BLaER1 treated with 17β-estradiol and CSF1 and Interleukin-3, amounts not matched to agents 10 nM and 100 nM (cell line): ENCODE measurements around the gene PAK3.

Experiments
- H3K27ac ChIP-seq, 11 experiments: shearing (Covaris generic); formaldehyde crosslinking; 2 replicates each; pipeline ENCODE4 v1.8.1; 2022
- H3K27me3 ChIP-seq, 11 experiments: shearing (Covaris generic); formaldehyde crosslinking; 2 replicates each; pipeline ENCODE4 v1.8.1; 2022
- H3K36me3 ChIP-seq, 11 experiments: shearing (Covaris generic); formaldehyde crosslinking; 2 replicates each; pipeline ENCODE4 v1.8.1; 2022
- H3K4me1 ChIP-seq, 10 experiments: shearing (Covaris generic); formaldehyde crosslinking; 2 replicates each; pipeline ENCODE4 v1.8.1; 2022
- H3K4me2 ChIP-seq, 11 experiments: shearing (Covaris generic); formaldehyde crosslinking; 2 replicates each; pipeline ENCODE4 v1.8.1; 2022
- H3K4me3 ChIP-seq, 10 experiments: shearing (Covaris generic); formaldehyde crosslinking; 2 replicates each; pipeline ENCODE4 v1.8.1; 2022
- H3K9ac ChIP-seq, 11 experiments: shearing (Covaris generic); formaldehyde crosslinking; 2 replicates each; pipeline ENCODE4 v1.8.1; 2022
- H3K9me3 ChIP-seq, 11 experiments: shearing (Covaris generic); formaldehyde crosslinking; replicated peaks in 1 of 11; 2 replicates each; pipeline ENCODE4 v1.8.1; 2022
- H4K20me1 ChIP-seq, 11 experiments: shearing (Covaris generic); formaldehyde crosslinking; 2 replicates each; pipeline ENCODE4 v1.8.1; 2022
- Cebpa-rat ChIP-seq, 11 experiments: shearing (Covaris generic); IDR thresholded peaks; 2 replicates each; pipeline ENCODE4 v1.8.1; 2022

Gene PAK3

DNA sequence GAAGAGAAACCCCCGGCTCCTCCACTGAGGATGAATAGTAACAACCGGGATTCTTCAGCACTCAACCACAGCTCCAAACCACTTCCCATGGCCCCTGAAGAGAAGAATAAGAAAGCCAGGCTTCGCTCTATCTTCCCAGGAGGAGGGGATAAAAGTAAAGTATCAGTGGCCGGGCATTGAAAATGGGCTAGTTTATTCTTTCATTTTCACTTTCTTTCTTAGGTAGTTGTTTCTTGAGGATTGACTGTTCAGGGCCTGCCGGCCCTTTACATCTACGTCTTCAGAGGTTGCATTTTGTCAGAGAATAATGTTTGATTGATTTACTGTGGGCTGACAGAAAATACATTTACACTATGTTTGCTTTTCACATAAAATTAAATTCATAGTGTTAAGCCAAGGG is 27.1 kb downstream of the PAK3 start:
- H3K36me3 ChIP-seq: no peaks in the 10 kb centered on the region
- no peaks in the 10 kb centered on the region for H3K9me3 ChIP-seq
- no peaks in the 10 kb centered on the region for H4K20me1 ChIP-seq
- H3K4me1 ChIP-seq: no peaks in the 10 kb centered on the region
- no peak overlapping the region for H3K9ac ChIP-seq
- no peak overlapping the region for H3K27ac ChIP-seq
- TF ChIP-seq Cebpa-rat (IDR thresholded peaks at IDR 0.05): no peak
- peaks cover 84 to 100% (median 94%) of the 10 kb centered on the region in 11 experiments for H3K27me3 ChIP-seq
- no peak overlapping the region for H3K4me3 ChIP-seq
- H3K4me2 ChIP-seq: no peak overlapping the region

- Histone ChIP-seq H3K9me3 (no peaks in the 10 kb centered on the region), H3K9ac (no peak overlapping the region), H3K4me3 (no peak overlapping the region), H3K36me3 (no peaks in the 10 kb centered on the region), H3K4me2 (no peak overlapping the region), H3K4me1 (no peaks in the 10 kb centered on the region), H3K27me3 (peaks cover 85 to 100% (median 95%) of the 10 kb centered on the region in 11 experiments), H4K20me1 (no peaks in the 10 kb centered on the region), H3K27ac (no peak overlapping the region)
- TF ChIP-seq Cebpa-rat (IDR thresholded peaks at IDR 0.05): no peak
These were observed 27.7 kb downstream of the PAK3 start for GRCh38 chrX:111123606-111124179.

- no peak overlapping the region for H3K4me2 ChIP-seq
- TF ChIP-seq Cebpa-rat (IDR thresholded peaks at IDR 0.05): no peak
- no peak overlapping the region for H3K4me3 ChIP-seq
These were observed 28.4 kb downstream of the PAK3 start for GRCh38 chrX:111124418-111124817.

DNA sequence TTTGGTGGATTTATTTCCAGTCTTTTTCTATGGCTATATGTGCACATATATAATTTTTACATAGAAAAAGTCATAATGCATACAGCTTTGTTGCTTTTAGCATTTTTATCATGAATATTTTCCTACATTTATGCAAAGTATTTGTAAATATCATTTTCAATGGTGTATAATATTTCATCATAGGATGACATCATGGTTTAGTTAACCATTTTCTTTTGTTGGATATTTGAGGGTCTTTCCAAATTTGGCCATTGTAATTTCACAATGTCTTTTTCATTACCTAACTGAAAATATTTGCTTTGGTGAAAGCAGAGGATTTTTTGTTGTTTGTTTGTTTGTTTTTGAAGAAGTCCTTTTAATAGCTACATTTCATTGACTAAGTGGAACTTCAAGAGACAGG is 31.0 kb downstream of the PAK3 start:
- H3K4me3 ChIP-seq: no peak overlapping the region

More at GRCh38 chrX:111124418-111124817, 28.4 kb downstream of the PAK3 start:
- H3K36me3 ChIP-seq: no peaks in the 10 kb centered on the region
- H3K4me1 ChIP-seq: no peaks in the 10 kb centered on the region
- H3K27ac ChIP-seq: no peak overlapping the region
- no peaks in the 10 kb centered on the region for H3K9me3 ChIP-seq
- peaks cover 84 to 100% (median 94%) of the 10 kb centered on the region in 11 experiments for H3K27me3 ChIP-seq
- no peaks in the 10 kb centered on the region for H4K20me1 ChIP-seq
- no peak overlapping the region for H3K9ac ChIP-seq

DNA sequence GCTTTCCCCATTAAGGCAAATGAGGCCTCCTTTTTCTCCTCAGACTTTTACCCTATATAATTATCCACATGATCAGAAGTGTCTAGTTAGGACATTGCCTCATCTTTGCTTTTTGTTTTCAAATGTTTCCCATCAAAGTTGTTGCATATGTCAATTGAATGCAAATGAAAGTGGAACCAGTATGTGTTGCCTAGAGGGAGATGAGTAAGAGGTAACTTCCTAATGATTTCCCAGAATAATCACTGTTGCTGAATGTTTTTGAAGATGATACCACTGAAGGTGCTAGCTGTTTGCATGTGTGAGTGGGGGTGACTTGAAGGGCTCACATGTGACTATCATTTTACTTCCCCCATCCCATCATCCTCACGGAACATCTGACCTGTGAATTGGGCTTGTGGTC is 33.9 kb downstream of the PAK3 start:
- H3K27me3 ChIP-seq: peaks cover 85 to 100% (median 95%) of the 10 kb centered on the region in 11 experiments
- no peaks in the 10 kb centered on the region for H4K20me1 ChIP-seq
- no peaks in the 10 kb centered on the region for H3K9me3 ChIP-seq
- no peaks in the 10 kb centered on the region for H3K36me3 ChIP-seq
- no peaks in the 10 kb centered on the region for H3K4me1 ChIP-seq
- no peak overlapping the region for H3K4me2 ChIP-seq
- no peak overlapping the region for H3K9ac ChIP-seq
- TF ChIP-seq Cebpa-rat (IDR thresholded peaks at IDR 0.05): no peak
- no peak overlapping the region for H3K27ac ChIP-seq
- H3K4me3 ChIP-seq: no peak overlapping the region

More for the DNA sequence above, 31.0 kb downstream of the PAK3 start:
- Histone ChIP-seq H3K27ac (no peak overlapping the region), H3K9ac (no peak overlapping the region), H3K4me1 (no peaks in the 10 kb centered on the region), H3K27me3 (peaks cover 85 to 100% (median 95%) of the 10 kb centered on the region in 11 experiments), H3K4me2 (no peak overlapping the region), H4K20me1 (no peaks in the 10 kb centered on the region), H3K9me3 (no peaks in the 10 kb centered on the region), H3K36me3 (no peaks in the 10 kb centered on the region)
- TF ChIP-seq Cebpa-rat (IDR thresholded peaks at IDR 0.05): no peak

- Histone ChIP-seq H3K9me3 (no peaks in the 10 kb centered on the region), H3K9ac (no peak overlapping the region), H3K4me1 (no peaks in the 10 kb centered on the region), H3K27me3 (peaks cover 85 to 100% (median 95%) of the 10 kb centered on the region in 11 experiments), H4K20me1 (no peaks in the 10 kb centered on the region), H3K27ac (no peak overlapping the region), H3K36me3 (no peaks in the 10 kb centered on the region), H3K4me2 (no peak overlapping the region), H3K4me3 (no peak overlapping the region)
- no peak for TF ChIP-seq Cebpa-rat (IDR thresholded peaks at IDR 0.05)
These were observed 35.6 kb downstream of the PAK3 start for GRCh38 chrX:111131572-111131971.

- Histone ChIP-seq H3K4me2 (no peak overlapping the region), H3K9me3 (no peaks in the 10 kb centered on the region), H4K20me1 (no peaks in the 10 kb centered on the region), H3K36me3 (no peaks in the 10 kb centered on the region), H3K27me3 (peaks cover 92 to 100% (median 99%) of the 10 kb centered on the region in 11 experiments), H3K9ac (no peak overlapping the region), H3K4me1 (no peaks in the 10 kb centered on the region), H3K4me3 (no peak overlapping the region), H3K27ac (no peak overlapping the region)
- no peak for TF ChIP-seq Cebpa-rat (IDR thresholded peaks at IDR 0.05)
These were observed 37.4 kb downstream of the PAK3 start for GRCh38 chrX:111133389-111133788.

DNA sequence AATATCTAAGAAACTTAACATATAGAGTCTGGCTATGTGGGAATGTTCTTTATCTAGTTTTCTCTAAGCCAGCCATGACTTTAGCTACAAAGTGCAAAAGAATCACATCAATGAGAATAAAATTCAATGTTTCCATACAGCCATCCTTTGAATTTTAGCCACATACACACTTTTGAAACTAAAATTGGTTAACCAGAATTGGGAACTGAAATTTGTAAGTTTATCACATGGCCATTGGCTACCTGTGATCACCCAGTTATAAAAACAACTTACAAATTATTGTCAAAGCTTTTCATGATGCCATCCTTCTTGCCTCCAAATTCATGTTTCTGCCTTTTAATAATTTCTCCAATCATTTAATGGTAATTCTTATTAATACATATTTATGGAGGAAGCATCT is 49.9 kb downstream of the PAK3 start:
- TF ChIP-seq Cebpa-rat (IDR thresholded peaks at IDR 0.05): no peak
- Histone ChIP-seq H3K9me3 (peaks cover 0 to 4% (median 0%) of the 10 kb centered on the region in 11 experiments; a peak in 1 of 22 replicates), H3K4me2 (no peak overlapping the region), H4K20me1 (no peaks in the 10 kb centered on the region; a peak in 2 of 22 replicates), H3K27me3 (peaks cover 84 to 100% (median 98%) of the 10 kb centered on the region in 11 experiments), H3K4me1 (no peaks in the 10 kb centered on the region), H3K27ac (no peak overlapping the region), H3K4me3 (no peak overlapping the region), H3K36me3 (no peaks in the 10 kb centered on the region), H3K9ac (no peak overlapping the region)

GRCh38 chrX:111151764-111152163 is 55.8 kb downstream of the PAK3 start:
- Histone ChIP-seq H3K4me2 (no peak overlapping the region), H4K20me1 (no peaks in the 10 kb centered on the region; a peak in 1 of 22 replicates), H3K9me3 (peaks cover 0 to 4% (median 0%) of the 10 kb centered on the region in 11 experiments; a peak in 1 of 22 replicates), H3K36me3 (no peaks in the 10 kb centered on the region), H3K27ac (no peak overlapping the region), H3K4me3 (no peak overlapping the region), H3K9ac (no peak overlapping the region), H3K27me3 (peaks cover 81 to 100% (median 94%) of the 10 kb centered on the region in 11 experiments), H3K4me1 (no peaks in the 10 kb centered on the region)
- no peak for TF ChIP-seq Cebpa-rat (IDR thresholded peaks at IDR 0.05)

DNA sequence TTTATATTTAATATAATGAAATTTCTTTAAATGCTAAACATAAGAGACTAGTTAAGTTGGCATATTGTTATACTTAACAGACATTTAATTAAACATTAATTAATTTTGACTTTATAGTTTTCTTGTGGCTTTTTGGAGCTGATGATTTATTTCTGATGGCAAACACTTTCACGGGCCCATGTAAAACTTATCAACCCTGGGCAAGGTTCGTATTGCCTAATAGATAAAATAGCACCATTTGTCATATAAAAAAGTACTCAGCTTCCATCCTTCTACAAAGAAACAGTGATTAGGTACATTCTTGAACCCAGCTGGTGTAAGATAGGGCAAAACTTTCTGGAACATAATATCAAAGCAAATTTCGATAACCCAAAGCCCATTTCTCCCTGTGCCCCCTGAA is 63.2 kb downstream of the PAK3 start:
- TF ChIP-seq Cebpa-rat (IDR thresholded peaks at IDR 0.05): no peak
- Histone ChIP-seq H3K27ac (no peak overlapping the region), H3K9me3 (peaks cover 4 to 8% (median 6%) of the 10 kb centered on the region in 11 experiments; a peak in 13 of 22 replicates), H3K4me3 (no peak overlapping the region), H3K4me2 (no peak overlapping the region), H3K9ac (no peak overlapping the region), H3K4me1 (no peaks in the 10 kb centered on the region), H4K20me1 (no peaks in the 10 kb centered on the region), H3K36me3 (no peaks in the 10 kb centered on the region), H3K27me3 (peaks cover 64 to 82% (median 77%) of the 10 kb centered on the region in 11 experiments)
